Measurements from ENCODE around the gene FBXL20. TPM values are rescaled to one million over a fixed set of nuclear protein-coding genes. Genes with fewer than 3 reads are reported as not detected.

FBXL20 gene
- total and polyA plus RNA-seq, 2 of the 8 experiments (the other 6 are each of a cell fraction or from before 2014, with no cell fraction given): 5.5 to 11.0 TPM

DNA sequence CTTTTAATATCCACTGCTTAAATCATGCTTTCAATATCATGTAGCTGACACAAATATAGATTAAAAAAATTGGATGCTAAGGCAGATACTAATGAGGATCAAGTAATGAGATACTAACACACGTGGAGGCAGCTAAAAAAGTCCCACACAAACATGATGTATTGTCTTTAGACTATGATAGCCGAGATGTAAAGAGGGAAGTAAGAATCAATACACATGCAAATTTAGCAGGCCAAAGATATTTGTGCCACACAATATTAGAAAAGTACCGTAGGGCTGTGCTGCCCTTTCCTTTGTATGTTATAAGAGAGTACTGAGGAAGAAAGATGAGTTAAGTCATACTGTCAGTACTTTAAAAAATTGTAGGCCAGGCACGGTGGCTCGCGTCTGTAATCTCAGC lies 124.3 kb downstream of the FBXL20 start (continued):
- TF ChIP-seq, protein P1, sequence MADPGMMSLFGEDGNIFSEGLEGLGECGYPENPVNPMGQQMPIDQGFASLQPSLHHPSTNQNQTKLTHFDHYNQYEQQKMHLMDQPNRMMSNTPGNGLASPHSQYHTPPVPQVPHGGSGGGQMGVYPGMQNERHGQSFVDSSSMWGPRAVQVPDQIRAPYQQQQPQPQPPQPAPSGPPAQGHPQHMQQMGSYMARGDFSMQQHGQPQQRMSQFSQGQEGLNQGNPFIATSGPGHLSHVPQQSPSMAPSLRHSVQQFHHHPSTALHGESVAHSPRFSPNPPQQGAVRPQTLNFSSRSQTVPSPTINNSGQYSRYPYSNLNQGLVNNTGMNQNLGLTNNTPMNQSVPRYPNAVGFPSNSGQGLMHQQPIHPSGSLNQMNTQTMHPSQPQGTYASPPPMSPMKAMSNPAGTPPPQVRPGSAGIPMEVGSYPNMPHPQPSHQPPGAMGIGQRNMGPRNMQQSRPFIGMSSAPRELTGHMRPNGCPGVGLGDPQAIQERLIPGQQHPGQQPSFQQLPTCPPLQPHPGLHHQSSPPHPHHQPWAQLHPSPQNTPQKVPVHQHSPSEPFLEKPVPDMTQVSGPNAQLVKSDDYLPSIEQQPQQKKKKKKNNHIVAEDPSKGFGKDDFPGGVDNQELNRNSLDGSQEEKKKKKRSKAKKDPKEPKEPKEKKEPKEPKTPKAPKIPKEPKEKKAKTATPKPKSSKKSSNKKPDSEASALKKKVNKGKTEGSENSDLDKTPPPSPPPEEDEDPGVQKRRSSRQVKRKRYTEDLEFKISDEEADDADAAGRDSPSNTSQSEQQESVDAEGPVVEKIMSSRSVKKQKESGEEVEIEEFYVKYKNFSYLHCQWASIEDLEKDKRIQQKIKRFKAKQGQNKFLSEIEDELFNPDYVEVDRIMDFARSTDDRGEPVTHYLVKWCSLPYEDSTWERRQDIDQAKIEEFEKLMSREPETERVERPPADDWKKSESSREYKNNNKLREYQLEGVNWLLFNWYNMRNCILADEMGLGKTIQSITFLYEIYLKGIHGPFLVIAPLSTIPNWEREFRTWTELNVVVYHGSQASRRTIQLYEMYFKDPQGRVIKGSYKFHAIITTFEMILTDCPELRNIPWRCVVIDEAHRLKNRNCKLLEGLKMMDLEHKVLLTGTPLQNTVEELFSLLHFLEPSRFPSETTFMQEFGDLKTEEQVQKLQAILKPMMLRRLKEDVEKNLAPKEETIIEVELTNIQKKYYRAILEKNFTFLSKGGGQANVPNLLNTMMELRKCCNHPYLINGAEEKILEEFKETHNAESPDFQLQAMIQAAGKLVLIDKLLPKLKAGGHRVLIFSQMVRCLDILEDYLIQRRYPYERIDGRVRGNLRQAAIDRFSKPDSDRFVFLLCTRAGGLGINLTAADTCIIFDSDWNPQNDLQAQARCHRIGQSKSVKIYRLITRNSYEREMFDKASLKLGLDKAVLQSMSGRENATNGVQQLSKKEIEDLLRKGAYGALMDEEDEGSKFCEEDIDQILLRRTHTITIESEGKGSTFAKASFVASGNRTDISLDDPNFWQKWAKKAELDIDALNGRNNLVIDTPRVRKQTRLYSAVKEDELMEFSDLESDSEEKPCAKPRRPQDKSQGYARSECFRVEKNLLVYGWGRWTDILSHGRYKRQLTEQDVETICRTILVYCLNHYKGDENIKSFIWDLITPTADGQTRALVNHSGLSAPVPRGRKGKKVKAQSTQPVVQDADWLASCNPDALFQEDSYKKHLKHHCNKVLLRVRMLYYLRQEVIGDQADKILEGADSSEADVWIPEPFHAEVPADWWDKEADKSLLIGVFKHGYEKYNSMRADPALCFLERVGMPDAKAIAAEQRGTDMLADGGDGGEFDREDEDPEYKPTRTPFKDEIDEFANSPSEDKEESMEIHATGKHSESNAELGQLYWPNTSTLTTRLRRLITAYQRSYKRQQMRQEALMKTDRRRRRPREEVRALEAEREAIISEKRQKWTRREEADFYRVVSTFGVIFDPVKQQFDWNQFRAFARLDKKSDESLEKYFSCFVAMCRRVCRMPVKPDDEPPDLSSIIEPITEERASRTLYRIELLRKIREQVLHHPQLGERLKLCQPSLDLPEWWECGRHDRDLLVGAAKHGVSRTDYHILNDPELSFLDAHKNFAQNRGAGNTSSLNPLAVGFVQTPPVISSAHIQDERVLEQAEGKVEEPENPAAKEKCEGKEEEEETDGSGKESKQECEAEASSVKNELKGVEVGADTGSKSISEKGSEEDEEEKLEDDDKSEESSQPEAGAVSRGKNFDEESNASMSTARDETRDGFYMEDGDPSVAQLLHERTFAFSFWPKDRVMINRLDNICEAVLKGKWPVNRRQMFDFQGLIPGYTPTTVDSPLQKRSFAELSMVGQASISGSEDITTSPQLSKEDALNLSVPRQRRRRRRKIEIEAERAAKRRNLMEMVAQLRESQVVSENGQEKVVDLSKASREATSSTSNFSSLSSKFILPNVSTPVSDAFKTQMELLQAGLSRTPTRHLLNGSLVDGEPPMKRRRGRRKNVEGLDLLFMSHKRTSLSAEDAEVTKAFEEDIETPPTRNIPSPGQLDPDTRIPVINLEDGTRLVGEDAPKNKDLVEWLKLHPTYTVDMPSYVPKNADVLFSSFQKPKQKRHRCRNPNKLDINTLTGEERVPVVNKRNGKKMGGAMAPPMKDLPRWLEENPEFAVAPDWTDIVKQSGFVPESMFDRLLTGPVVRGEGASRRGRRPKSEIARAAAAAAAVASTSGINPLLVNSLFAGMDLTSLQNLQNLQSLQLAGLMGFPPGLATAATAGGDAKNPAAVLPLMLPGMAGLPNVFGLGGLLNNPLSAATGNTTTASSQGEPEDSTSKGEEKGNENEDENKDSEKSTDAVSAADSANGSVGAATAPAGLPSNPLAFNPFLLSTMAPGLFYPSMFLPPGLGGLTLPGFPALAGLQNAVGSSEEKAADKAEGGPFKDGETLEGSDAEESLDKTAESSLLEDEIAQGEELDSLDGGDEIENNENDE (IDR thresholded peaks at IDR 0.05; ENCODE audit: insufficient replicate concordance, low read length): no peak
- TF ChIP-seq SUZ12 (IDR thresholded peaks at IDR 0.05; ENCODE audit: low read length) (no peak), RXRA (IDR thresholded peaks at IDR 0.05; ENCODE audit: insufficient read depth, low read depth, low read length) (no peak)

Data from H1 (cell line).